ENCODE data around the gene FOXK2.

- TF ChIP-seq, protein P1, sequence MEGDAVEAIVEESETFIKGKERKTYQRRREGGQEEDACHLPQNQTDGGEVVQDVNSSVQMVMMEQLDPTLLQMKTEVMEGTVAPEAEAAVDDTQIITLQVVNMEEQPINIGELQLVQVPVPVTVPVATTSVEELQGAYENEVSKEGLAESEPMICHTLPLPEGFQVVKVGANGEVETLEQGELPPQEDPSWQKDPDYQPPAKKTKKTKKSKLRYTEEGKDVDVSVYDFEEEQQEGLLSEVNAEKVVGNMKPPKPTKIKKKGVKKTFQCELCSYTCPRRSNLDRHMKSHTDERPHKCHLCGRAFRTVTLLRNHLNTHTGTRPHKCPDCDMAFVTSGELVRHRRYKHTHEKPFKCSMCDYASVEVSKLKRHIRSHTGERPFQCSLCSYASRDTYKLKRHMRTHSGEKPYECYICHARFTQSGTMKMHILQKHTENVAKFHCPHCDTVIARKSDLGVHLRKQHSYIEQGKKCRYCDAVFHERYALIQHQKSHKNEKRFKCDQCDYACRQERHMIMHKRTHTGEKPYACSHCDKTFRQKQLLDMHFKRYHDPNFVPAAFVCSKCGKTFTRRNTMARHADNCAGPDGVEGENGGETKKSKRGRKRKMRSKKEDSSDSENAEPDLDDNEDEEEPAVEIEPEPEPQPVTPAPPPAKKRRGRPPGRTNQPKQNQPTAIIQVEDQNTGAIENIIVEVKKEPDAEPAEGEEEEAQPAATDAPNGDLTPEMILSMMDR (IDR thresholded peaks at IDR 0.05): no peak
- TF ChIP-seq EZH2 (IDR thresholded peaks at IDR 0.05; ENCODE audit: borderline replicate concordance, insufficient read depth, low read depth, low read length, poor library complexity, severe bottlenecking): no peak
Observed at GRCh38 chr17:82593590-82594087, 74.1 kb downstream of the FOXK2 start.

Measured in B cell (primary cell).